ENCODE measurements around the gene CHD8. TPM values are rescaled to one million over a fixed set of nuclear protein-coding genes. Genes with fewer than 3 reads are reported as not detected.
A peak's percentile ranks its signal among the peaks of the same experiment; 100 is the strongest.

CHD8 gene
- 100 to 1,000 TPM; 105 to 124 TPM for total RNA-seq

GRCh38 chr14:21455912-21456667, at the start of gene CHD8:
CHD8 (minus strand) TSS chr14:21456123; CDS start chr14:21431643, 24,480 bp downstream.
- ATAC-seq (replicated peaks): peak; percentile 99
- H3K9me3 Mint-ChIP-seq: no peaks in the 10 kb centered on the region
- H3K4me1 Mint-ChIP-seq: peaks cover 20% of the 10 kb centered on the region
- peaks cover 66% of the 10 kb centered on the region for H3K36me3 Mint-ChIP-seq (ENCODE audit: low read depth)
- H3K27ac Mint-ChIP-seq: peak within 1 kb of the TSS; percentile 98
- H3K27me3 Mint-ChIP-seq: no peaks in the 10 kb centered on the region
- H3K4me3 Mint-ChIP-seq: peak within 1 kb of the TSS; percentile 97

GRCh38 chr14:21505012-21505553, 49.2 kb upstream of the CHD8 start:
- Mint-ChIP-seq H3K27ac (peak overlapping the region; percentile 0), H3K4me3 (peak overlapping the region; percentile 16), H3K9me3 (no peaks in the 10 kb centered on the region), H3K4me1 (peaks cover 23% of the 10 kb centered on the region), H3K36me3 (ENCODE audit: low read depth) (peaks cover 81% of the 10 kb centered on the region), H3K27me3 (no peaks in the 10 kb centered on the region)
- peak; percentile 82 for ATAC-seq (replicated peaks)

GRCh38 chr14:21503376-21503775, 47.5 kb upstream of the CHD8 start:
- H3K27ac Mint-ChIP-seq: peak overlapping the region; percentile 41
- no peak for ATAC-seq (replicated peaks)
- no peaks in the 10 kb centered on the region for H3K9me3 Mint-ChIP-seq
- no peaks in the 10 kb centered on the region for H3K27me3 Mint-ChIP-seq
- H3K4me1 Mint-ChIP-seq: peaks cover 26% of the 10 kb centered on the region
- peaks cover 81% of the 10 kb centered on the region for H3K36me3 Mint-ChIP-seq (ENCODE audit: low read depth)
- no peak overlapping the region for H3K4me3 Mint-ChIP-seq

- Mint-ChIP-seq H3K27ac (no peak overlapping the region), H3K36me3 (ENCODE audit: low read depth) (peaks cover 85% of the 10 kb centered on the region), H3K4me3 (no peak overlapping the region), H3K27me3 (no peaks in the 10 kb centered on the region), H3K4me1 (peaks cover 18% of the 10 kb centered on the region), H3K9me3 (no peaks in the 10 kb centered on the region)
- ATAC-seq (replicated peaks): no peak
Observed at GRCh38 chr14:21501568-21501967, 45.6 kb upstream of the CHD8 start.

GRCh38 chr14:21498540-21499526, 42.9 kb upstream of the CHD8 start:
- ATAC-seq (replicated peaks): peak; percentile 77
- H3K9me3 Mint-ChIP-seq: no peaks in the 10 kb centered on the region
- H3K4me1 Mint-ChIP-seq: peaks cover 14% of the 10 kb centered on the region
- H3K27ac Mint-ChIP-seq: peak overlapping the region; percentile 75
- H3K36me3 Mint-ChIP-seq (ENCODE audit: low read depth): peaks cover 100% of the 10 kb centered on the region
- peak overlapping the region; percentile 46 for H3K4me3 Mint-ChIP-seq
- no peaks in the 10 kb centered on the region for H3K27me3 Mint-ChIP-seq

- H3K4me3 Mint-ChIP-seq: no peak overlapping the region
- no peak overlapping the region for H3K27ac Mint-ChIP-seq
- no peak for ATAC-seq (replicated peaks)
- peaks cover 100% of the 10 kb centered on the region for H3K36me3 Mint-ChIP-seq (ENCODE audit: low read depth)
- peaks cover 14% of the 10 kb centered on the region for H3K4me1 Mint-ChIP-seq
- no peaks in the 10 kb centered on the region for H3K9me3 Mint-ChIP-seq
- no peaks in the 10 kb centered on the region for H3K27me3 Mint-ChIP-seq
Observed at GRCh38 chr14:21496453-21496852, 40.5 kb upstream of the CHD8 start.

GRCh38 chr14:21494902-21495762, 39.2 kb upstream of the CHD8 start:
- Mint-ChIP-seq H3K4me1 (peaks cover 7% of the 10 kb centered on the region), H3K36me3 (ENCODE audit: low read depth) (peaks cover 100% of the 10 kb centered on the region), H3K27ac (no peak overlapping the region)

GRCh38 chr14:21486640-21487087, 30.7 kb upstream of the CHD8 start:
- H3K4me1 Mint-ChIP-seq: peaks cover under 1% of the 10 kb centered on the region
- no peak for ATAC-seq (replicated peaks)
- H3K9me3 Mint-ChIP-seq: no peaks in the 10 kb centered on the region
- no peaks in the 10 kb centered on the region for H3K27me3 Mint-ChIP-seq
- H3K36me3 Mint-ChIP-seq (ENCODE audit: low read depth): peaks cover 75% of the 10 kb centered on the region
- H3K27ac Mint-ChIP-seq: peak overlapping the region; percentile 8
- H3K4me3 Mint-ChIP-seq: no peak overlapping the region

More at GRCh38 chr14:21494902-21495762, 39.2 kb upstream of the CHD8 start:
- H3K4me3 Mint-ChIP-seq: no peak overlapping the region
- no peaks in the 10 kb centered on the region for H3K27me3 Mint-ChIP-seq
- ATAC-seq (replicated peaks): no peak
- no peaks in the 10 kb centered on the region for H3K9me3 Mint-ChIP-seq

- H3K4me3 Mint-ChIP-seq: peak within 1 kb of the TSS; percentile 91
- ATAC-seq (replicated peaks): peak; percentile 98
- no peaks in the 10 kb centered on the region for H3K9me3 Mint-ChIP-seq
- peak within 1 kb of the TSS; percentile 94 for H3K27ac Mint-ChIP-seq
- H3K4me1 Mint-ChIP-seq: peaks cover 12% of the 10 kb centered on the region
- H3K36me3 Mint-ChIP-seq (ENCODE audit: low read depth): peaks cover 86% of the 10 kb centered on the region
- H3K27me3 Mint-ChIP-seq: no peaks in the 10 kb centered on the region
Observed at GRCh38 chr14:21476925-21477681, 21.2 kb upstream of the CHD8 start, which contains the start of the genes RAB2B and TOX4. RAB2B (minus strand) TSS chr14:21476959; CDS start chr14:21476872, 87 bp downstream. TOX4 (plus strand) TSS chr14:21477195; CDS start chr14:21477279, 84 bp downstream.

GRCh38 chr14:21476523-21476924, 20.6 kb upstream of the CHD8 start:
- peaks cover 86% of the 10 kb centered on the region for H3K36me3 Mint-ChIP-seq (ENCODE audit: low read depth)
- peak overlapping the region; percentile 91 for H3K4me3 Mint-ChIP-seq
- H3K27me3 Mint-ChIP-seq: no peaks in the 10 kb centered on the region
- peak overlapping the region; percentile 94 for H3K27ac Mint-ChIP-seq
- H3K9me3 Mint-ChIP-seq: no peaks in the 10 kb centered on the region
- peaks cover 10% of the 10 kb centered on the region for H3K4me1 Mint-ChIP-seq
- ATAC-seq (replicated peaks): peak; percentile 63

- Mint-ChIP-seq H3K4me1 (peaks cover 9% of the 10 kb centered on the region), H3K27ac (peak overlapping the region; percentile 94), H3K9me3 (no peaks in the 10 kb centered on the region), H3K4me3 (peak overlapping the region; percentile 91), H3K36me3 (ENCODE audit: low read depth) (peaks cover 85% of the 10 kb centered on the region), H3K27me3 (no peaks in the 10 kb centered on the region)
- ATAC-seq (replicated peaks): peak; percentile 0
Observed at GRCh38 chr14:21475767-21476522, 20.0 kb upstream of the CHD8 start.

GRCh38 chr14:21467616-21468015, 11.7 kb upstream of the CHD8 start:
- Mint-ChIP-seq H3K4me3 (no peak overlapping the region), H3K27ac (no peak overlapping the region), H3K36me3 (ENCODE audit: low read depth) (peaks cover 86% of the 10 kb centered on the region), H3K27me3 (no peaks in the 10 kb centered on the region), H3K9me3 (no peaks in the 10 kb centered on the region), H3K4me1 (no peaks in the 10 kb centered on the region)
- ATAC-seq (replicated peaks): peak; percentile 37
